NCI-H187 (cell line): ENCODE results near the gene UBXN4.
"Not testable (repeated sequence)": the region's sequence is repeated elsewhere in the genome, so short reads cannot be mapped to it uniquely, and the experiment has no call there.

Experiments used
- DNase-seq, 2 experiments: peaks; one replicate each; lab custom pipeline; 2025; lab: John Stamatoyannopoulos, UW

Gene UBXN4

DNA sequence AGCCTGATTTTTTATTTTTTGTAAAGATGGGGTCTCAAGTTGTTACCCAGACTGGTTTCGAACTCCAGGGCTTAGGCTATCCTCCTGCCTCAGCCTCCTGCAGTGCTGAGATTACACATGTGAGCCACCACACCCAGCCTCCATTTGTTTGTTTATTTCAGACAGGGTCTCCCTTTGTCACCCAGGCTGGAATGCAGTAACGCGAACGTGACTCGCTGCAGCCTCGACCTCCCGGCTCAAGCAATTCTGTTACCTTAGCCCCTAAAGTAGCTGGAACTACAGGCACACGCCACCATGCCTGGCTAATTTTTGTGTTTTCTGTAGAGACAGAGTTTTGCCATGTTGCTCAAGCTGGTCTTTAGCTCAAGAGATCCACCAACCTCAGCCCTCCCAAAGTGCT, 27.2 kb downstream of the UBXN4 start:
- DNase-seq = no peak

DNA sequence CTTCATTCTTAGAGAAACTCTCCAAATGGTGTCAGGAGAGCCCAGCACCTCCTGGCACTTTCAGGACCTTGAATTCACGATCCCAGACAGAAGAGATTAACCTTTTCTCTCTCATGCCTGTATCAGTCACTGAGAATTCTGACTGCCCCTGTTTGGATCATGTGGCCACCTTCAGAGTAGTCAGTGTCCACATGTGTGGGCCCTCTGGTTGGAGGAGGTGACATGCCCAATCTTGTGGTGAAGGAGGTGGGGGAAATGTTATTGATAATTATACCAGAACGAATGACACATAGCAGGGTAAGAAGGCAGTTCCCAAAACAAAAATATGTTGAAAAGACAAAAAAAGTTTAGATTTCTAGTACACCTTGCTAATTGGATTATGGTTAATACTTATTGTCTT, 31.7 kb downstream of the UBXN4 start:
- no peak for DNase-seq

DNA sequence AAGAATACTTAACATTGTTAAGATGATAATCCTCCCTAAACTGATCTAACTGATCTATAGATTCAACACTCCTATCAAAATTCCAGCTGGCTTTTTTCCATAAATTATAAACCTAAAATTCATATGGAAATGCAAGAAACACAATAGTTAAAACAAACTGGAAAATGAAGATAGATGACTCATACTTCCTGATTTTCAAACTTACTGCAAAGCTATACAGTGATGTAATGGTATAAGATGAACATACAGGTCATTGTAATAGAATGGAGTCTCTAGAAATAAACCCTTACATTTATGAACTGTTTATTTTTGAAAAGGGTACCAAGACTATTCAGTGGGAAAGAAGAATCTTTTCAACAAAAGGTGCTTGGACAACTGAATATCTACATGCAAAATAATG, 32.3 kb downstream of the UBXN4 start:
- no peak for DNase-seq

DNA sequence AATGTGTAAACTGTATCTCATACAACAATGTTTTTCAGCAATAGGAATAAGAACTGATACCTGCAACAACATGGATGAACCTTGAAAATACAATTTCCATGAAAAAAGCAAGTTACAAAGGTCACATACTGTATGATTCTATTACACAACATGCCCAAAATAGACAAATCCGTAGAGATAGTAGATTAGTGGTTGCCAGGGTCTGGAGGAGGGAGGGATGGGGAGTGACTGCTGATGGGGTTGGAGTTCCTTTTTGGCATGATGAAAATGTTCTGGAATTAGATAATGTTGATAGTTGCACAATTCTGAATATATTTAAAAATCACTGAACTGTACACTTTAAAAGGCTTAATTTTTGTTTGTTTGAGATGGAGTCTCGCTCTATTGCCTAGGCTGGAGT, 33.8 kb downstream of the UBXN4 start:
- DNase-seq = no peak

DNA sequence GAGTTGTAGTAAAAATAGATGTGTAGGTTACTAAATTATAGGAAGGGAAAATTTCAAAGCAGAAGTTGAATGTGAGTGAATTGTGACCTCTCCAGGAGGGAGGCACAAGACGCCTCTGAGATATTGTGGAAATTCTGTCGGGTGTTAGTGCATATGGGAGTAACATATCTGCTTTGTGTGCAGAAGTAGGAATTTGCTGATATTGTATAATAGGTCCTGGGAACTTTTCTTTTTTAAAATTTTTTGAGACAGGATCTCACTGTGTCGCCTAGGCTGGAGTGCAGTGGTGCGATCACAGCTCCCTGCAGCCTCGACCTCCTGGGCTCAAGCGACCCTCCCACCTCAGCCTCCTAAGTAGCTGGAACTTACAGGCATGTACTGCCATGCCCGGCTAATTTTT, 34.7 kb downstream of the UBXN4 start:
- DNase-seq = no peak

DNA sequence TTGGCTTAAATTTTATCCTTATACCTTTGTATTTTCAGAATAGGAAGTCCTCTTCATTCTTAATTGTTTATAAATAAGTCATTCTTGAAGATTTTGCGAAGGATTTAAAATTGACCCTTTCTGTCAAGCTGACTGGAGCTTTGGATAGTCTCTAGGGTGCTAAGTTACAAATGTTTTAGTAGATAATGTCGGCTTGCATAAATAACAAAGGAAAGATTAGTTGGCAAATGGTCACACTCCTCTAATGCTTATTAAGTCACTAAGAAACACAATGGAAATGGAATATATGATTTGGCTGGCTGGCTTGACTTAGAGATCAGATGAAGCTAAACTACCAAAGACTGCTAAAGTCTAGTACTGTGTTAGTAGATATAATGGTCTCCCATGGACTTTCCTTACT, 40.6 kb downstream of the UBXN4 start:
- DNase-seq = no peak

DNA sequence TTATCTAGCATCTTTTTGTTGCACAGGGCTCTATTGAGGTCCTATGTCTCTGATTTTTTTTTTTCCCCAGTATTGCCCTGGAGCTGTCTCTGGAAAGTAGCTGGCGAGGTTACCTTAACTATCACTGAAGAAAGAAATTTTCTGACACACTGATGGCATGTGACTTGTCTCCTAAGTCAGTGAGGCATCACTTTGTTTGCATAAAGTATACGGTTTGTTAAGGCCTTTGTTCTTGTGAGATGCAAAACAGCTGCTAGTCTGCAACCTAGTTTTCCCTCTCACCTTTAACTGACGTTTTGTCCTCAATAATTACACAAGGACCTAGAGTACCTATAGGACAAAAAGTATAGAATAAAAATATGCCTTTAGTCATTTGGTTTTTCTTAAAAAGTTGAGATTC, 41.8 kb downstream of the UBXN4 start:
- no peak for DNase-seq

DNA sequence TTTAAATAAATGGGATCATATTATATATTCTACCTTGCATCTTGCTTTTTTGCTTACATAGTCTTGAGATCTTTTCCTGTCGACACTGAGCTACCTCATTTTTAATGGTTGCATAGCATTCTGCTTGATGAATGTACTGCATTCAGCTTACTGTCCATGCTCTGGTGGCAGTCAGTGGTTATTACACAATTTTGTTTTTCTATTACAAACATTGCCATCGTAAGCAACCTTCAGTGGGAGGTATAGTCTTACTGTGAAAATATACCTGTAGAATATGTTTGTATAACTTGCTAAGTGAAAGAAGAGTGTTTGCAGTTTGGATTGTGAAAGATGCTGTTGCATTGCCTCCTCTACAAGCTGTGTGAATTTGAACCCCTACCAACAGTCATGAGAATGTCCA, 43.4 kb downstream of the UBXN4 start:
- DNase-seq = no peak

DNA sequence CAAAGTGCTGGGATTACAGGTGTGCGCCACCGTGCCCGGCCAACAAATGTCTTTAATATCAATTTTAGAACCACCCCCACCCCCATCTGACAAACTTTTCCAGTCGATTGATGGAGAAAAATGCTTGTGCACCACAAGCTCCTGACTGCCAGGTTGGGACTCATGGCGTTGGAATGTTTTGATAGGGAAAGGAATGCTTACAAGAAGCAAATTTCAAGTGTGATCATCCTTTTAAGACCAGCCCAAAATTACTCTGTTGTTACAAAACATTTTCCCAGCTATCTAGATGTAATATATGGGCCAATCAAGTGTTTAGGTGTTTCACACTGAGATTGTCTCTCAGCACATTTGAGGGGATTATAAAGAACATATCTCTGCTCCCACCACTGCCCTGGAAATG, 45.2 kb downstream of the UBXN4 start:
- DNase-seq = no peak

DNA sequence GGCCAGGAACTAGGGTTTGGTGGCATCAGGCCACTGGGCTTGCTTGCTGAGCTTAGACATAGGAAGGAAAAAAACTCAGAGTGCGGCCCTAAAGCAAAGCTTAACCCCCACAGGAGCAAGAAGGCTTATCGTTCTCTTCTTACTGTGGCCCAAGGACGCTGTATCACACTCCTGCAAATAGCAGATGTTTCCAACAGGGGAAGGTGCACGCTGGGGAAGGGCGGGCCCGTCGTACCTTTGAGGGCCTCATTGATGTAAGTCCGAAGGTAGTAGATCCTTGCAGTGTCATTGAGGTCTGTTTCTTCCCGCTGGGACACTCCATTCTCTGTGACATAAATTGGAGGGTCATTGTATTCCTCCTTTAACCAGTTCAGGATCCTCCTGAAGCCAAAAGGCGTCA, 48.8 kb downstream of the UBXN4 start:
- DNase-seq = no peak

DNA sequence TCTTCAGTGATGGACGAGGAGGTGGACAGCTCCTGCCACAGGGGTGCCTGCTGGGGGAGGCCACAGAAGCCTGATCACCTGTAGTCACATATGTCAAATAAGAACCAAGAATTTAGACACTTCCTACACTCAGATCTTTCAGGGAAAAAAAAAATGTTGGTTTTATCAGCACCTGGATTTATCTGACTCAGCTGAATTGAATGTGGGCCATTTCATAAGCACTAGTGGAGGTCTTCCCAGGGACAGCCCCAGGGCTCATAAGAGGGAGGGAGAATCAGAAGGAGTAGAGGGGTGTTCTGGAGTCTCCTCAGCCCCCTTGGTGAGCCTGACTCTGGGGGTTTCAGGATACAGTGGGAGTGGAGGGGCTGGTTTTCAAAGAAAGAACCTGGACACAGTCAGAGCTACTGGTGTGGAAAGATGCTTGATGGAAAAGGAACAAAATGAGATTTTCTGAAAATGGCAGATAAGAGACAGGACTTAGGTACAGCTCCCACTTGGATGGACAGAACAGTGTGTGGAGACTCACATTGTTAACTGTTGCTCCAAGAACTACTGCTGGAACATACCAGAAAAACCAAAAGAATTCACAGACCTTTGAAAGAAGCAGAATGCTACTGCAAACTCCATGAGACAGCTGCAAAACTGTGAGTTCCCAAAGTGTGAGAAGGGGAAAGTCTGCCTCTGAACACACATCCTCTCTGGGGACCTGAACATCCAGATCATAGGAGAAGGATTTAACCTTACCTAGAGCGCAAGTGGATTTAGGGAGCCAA, 49.9 kb downstream of the UBXN4 start:
- no peak for DNase-seq

DNA sequence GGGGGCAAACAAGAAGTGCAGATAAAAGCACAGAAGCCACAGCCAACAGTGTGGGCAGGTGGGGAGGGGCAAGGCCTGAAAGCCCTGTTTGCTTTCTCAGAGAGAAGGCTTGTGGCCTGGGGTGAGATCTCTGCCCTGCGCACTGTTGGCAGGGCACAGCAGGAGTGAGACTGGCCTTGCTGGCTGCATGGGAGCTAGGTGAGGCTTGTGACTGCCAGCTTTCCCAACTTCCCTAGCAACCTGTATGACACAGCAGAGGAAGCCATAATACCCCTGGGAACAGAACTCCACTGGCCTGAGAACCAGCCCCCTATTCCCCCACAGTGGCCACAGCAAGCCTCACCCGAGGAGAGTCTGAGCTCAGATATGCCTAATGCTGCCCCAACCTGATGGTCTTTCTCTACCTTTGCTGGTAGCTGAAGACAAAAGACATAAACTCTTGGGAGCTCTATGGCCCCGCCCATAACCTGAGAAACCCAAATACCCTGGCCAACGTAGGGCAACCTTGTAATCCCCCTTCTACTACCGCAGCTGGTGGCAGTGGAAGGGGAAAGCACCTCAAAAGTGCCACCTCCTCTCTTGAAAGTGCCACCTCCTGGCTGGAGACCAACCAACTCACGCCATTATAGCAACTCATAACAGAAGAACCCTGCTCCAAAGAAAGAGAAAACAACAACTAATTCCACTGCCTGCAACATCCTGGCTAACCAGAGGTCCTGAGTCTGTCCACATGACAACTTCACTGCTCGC, 50.9 kb downstream of the UBXN4 start:
- DNase-seq = no peak

DNA sequence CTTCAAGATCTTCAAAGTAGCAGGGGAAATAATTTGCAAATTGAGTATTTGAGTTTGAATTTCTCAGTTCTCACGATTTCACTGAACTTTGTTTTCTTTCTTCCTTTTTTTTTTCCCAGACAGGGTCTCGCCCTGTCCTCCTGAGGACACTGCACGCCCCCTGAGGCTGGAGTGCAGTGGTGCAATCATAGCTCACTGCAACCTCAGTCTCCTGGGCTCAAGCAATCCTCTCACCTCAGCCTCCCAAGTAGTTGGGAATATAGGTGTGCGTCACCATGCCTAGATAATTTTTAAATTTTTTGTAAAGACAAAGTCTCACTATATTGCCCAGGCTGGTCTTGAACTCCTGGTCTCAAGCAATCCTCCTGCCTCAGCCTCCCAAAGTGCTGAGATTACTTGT, 54.0 kb downstream of the UBXN4 start:
- DNase-seq = not testable (repeated sequence)

DNA sequence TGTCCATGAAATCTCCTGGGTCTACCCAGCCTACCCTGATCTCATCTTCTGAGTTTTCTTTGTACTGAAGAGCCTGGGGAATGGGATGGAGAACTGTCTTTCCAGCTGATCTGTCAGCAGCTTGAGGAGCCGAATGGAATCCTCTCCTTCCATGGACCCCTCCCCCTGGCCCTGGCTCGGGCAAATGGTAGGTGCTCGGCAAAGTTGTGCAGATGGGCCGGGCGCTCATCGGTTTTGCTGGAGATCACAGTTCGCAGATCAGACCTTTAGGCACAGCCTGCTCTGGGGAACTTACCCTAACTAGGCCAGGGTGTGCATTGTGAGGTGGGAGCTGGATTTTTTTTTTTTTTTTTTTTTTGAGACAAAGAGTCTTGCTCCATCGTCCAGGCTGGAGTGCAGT, 55.0 kb downstream of the UBXN4 start:
- DNase-seq = no peak

DNA sequence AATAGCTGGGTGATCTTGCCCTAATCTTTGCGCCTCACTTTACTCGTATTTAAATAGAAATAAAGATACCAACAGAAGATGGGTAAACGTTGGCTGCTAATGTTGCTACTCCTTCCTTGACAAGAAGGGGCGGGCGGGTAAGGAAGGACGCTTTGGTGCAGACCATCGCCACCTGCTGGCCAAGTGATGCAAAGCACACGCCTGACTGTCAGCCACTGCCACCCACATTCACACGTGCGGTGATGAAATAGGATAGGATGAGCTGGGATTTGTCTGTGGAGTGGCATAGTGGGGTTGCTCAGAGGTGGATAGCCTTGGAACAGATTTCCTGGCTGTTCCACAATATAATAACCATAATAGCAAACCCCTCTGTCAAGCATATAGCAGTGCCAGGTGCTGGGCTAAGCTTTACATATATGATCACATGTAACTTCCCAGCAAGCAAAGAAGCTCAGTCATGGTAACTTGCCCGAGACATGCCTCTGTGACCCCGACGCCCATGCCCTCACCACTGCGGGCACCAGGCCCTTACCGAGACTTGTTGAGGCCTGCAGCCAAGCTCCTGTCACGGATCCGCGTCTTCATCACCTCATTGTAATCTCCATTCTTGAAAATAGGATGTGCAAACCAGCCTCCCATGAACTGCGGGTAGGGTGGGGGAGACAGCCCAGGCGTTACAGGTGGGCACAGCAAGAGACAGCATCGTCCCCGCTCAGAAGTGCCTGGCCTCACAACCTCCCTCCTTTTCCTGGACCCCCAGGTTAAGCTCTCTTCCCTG, 56.0 kb downstream of the UBXN4 start:
- DNase-seq = peak; percentile 31 to 38

DNA sequence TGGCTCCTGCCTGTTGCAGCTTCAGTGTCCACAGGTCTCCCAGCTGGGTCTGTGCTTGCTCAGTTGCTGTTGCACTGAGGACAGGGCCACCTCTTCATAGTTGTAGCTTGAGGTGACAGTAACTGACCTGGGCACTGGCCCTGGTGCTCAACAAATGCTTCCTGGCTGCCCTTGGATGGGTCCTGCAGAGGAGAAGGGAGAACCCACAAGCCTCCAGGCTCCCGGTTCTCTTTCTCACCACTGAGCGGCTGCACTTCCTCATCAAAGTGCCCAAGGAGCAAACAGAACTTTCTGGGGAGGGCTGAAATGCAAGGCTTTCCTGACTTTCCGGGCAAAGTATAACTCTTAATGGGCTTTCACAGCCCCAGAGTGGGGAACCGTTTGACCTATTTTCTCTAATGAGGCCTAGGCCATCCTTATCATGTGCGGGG, 56.6 kb downstream of the UBXN4 start:
- DNase-seq = no peak

DNA sequence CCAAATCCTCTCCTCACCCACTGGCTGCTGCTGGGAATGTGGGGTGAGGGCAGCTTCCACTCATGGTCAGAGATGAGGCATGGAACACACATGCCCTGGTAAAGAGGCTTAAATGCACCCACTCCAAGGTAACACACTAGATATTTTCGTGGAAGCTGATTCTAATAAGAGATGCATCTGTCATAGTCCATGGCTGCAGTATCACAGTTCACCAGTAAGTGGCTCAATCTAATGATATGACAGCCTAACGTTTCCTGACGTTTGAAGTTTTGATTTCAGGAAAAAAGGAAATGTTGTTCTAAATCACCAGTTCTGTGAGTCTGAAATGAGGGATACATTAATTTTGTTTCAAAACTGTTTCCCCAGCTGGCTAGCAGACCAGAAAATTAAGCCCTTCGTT, 57.1 kb downstream of the UBXN4 start:
- DNase-seq = no peak

DNA sequence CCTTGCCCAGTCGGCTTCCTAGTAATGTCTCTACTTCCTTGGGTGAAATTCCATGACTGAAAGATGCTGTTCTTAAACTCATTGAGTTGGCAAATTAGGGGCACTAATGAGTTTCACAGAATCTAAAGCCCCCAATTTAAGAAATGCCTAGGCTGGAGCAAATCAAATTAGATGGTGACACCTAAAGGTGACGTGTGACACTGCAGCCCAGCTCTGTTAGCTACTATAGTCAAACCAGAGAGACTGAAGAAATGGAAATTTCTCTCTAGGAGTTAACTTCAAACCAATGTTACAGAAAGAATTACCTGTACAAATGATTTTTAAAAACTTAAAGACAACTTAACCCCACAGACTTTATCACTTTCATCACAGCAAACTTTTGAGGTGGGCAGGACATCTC, 58.1 kb downstream of the UBXN4 start:
- DNase-seq = no peak

DNA sequence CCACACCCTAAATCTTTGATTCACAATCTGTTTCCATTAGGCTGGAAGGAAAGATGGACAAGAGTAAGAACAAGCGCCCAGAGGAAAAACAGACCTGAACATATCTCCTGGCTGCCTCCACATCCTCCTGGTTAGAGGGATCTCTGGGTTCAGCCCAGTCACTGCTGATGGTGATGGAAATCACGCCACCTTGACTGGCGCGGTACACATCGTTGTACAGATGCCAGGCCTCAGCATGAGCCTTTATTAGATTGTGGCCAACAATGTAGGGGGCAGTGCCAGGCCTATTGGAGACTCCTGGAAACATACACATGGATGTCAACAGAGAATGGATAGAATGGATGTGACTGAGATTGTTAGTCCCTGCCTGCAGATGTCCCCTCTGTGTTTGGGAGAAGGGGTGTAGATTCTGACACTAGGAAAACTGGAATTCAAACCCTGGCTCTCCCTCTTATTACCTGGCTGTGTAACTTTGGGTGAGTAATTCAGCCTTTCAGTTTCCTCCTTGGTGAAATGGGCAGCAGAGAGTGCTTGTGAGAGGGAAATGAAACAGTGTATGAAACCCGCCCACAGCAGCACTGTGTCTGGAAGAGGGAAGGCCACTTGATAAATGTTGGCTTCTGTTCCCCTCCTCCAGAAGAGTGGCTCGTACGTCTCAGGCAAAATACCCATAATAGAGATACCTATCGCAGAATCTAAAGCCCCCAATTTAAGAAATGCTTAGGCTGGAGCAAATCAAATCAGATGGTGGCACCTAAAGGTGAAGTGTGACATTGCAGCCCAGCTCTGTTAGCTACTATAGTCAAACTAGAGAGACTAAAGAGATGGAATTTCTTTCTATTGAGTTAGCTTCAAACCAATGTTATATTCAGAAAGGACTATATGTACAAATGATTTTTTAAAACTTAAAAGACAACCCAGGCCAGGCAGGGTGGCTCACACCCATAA, 59.1 kb downstream of the UBXN4 start:
- DNase-seq = no peak

DNA sequence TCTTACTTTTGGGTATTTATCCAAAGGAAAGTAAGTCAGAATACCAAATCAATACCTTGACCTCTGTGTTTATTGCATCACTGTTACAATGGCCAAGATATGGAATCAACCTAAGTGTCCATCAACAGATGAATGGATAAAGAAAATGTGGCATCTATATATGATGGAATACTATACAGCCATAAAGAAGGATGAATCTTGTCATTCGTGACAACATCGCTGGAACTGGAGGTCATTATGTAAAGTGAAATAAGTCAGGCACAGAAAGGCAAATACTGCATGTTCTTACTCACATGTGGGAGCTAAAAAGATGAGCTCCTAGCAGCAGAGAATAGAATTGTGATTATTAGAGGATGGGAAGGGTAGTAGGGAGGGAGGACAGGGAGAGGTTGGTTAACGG, 60.7 kb downstream of the UBXN4 start:
- no peak for DNase-seq

DNA sequence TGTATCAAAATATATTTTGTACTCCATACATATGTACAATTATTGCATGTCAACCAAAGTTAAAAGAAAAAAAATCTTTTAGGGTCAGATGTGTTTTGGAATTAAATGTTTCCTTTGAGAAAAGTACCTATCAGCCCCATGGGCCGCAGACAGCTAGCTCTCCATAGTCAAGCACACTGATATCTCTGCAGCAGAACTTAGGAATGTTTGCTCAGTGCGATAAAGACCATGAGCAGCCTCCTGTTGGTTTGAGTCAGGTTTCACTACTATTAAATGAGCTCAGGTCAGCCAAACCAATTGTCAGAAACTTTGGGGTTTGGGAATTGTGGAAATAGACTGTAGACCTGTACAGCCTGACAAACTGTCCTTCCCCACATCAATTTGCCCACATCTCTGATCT, 61.6 kb downstream of the UBXN4 start:
- no peak for DNase-seq

DNA sequence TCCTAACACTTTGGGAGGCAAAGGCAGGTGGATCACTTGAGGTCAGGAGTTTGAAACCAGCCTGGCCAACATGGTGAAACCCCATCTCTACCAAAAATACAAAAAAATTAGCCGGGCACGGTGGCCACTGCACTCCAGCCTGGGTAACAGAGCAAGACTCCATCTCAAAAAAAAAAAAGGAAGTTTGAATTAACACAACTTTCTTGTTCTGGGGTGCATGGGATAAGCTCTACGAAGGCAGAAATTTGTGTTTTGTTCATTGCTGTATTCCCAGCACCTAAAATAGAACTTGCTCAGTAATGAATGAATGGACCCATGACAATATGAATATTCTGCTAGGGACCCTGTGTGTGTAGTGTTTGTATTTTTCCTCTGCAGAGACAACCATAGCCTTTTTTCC, 66.2 kb downstream of the UBXN4 start:
- not testable (repeated sequence) for DNase-seq
